HEK293 (cell line): ENCODE measurements around the gene TDRKH.

ENCODE experiments used
- CTCF ChIA-PET: fragments of 350-600 bp; formaldehyde crosslinking; extraction: SDS; loops from one replicate; lab custom pipeline; 2021; ENCODE audit warnings: antibody characterized with exemption; lab: Yijun Ruan, JAX
- POLR2A ChIA-PET: fragments of 300-600 bp; formaldehyde crosslinking; extraction: SDS; loops from one replicate; lab custom pipeline; 2020; ENCODE audit warnings: antibody characterized with exemption, inconsistent platforms; lab: Yijun Ruan, JAX
- H3K27ac ChIP-seq: fragments of 200-500 bp; sonication (Bioruptor generic); 2 replicates; pipeline ENCODE4 v1.5.1; 2014; ENCODE audit warnings: low read depth, low read length, control low read depth, inconsistent platforms; ENCODE audit errors: extremely low read depth
- H3K36me3 ChIP-seq, 2 experiments: fragments of 200-500 bp in 1 of 2; sonication (Bioruptor generic) in 1 of 2; 1 replicate in 1 of 2; 2 replicates in 1 of 2; pipeline ENCODE4 v1.5.1; 2014 to 2017; ENCODE audit warnings: inconsistent platforms in 2 of 2, low read length in 2 of 2; ENCODE audit not compliant: control insufficient read depth in 2 of 2, insufficient read depth in 1 of 2
- H3K4me1 ChIP-seq: fragments of 200-500 bp; sonication (Bioruptor generic); 2 replicates; pipeline ENCODE4 v1.5.1; 2014; ENCODE audit warnings: mild to moderate bottlenecking, low read length, inconsistent platforms; ENCODE audit not compliant: control insufficient read depth, insufficient read depth
- H3K4me3 ChIP-seq: 2 replicates; pipeline ENCODE4 v1.5.1; 2011; ENCODE audit warnings: low read depth, mild to moderate bottlenecking, control low read depth, low read length, moderate library complexity
- H3K9me3 ChIP-seq: fragments of 200-500 bp; sonication (Bioruptor generic); 2 replicates; pipeline ENCODE4 v1.5.1; 2014; ENCODE audit warnings: low read depth, low read length, inconsistent platforms; ENCODE audit not compliant: control insufficient read depth, insufficient read depth
- GLIS2 ChIP-seq: fragments of 450-650 bp; formaldehyde crosslinking; IDR thresholded peaks from 2 replicates; pipeline ENCODE4 v1.5.1; 2016; ENCODE audit warnings: missing biosample characterization, missing genetic modification characterization
- KLF7 ChIP-seq: fragments of 450-650 bp; formaldehyde crosslinking; IDR thresholded peaks from 2 replicates; pipeline ENCODE4 v1.5.1; 2016; ENCODE audit warnings: missing biosample characterization, missing genetic modification characterization, borderline replicate concordance
- KLF8 ChIP-seq: fragments of 450-650 bp; formaldehyde crosslinking; IDR thresholded peaks from 2 replicates; pipeline ENCODE4 v1.5.1; 2016; ENCODE audit warnings: missing biosample characterization, missing genetic modification characterization
- MZF1 ChIP-seq: fragments of 450-650 bp; formaldehyde crosslinking; IDR thresholded peaks from 2 replicates; pipeline ENCODE4 v1.5.1; 2017; ENCODE audit warnings: missing biosample characterization, missing genetic modification characterization, borderline replicate concordance
- SP7 ChIP-seq: fragments of 450-650 bp; formaldehyde crosslinking; IDR thresholded peaks from 2 replicates; pipeline ENCODE4 v1.5.1; 2016; ENCODE audit warnings: missing biosample characterization, missing genetic modification characterization
- WT1 ChIP-seq: fragments of 450-650 bp; formaldehyde crosslinking; IDR thresholded peaks from 2 replicates; pipeline ENCODE4 v1.5.1; 2016; ENCODE audit warnings: missing biosample characterization, missing genetic modification characterization
- YY2 ChIP-seq: fragments of 450-650 bp; formaldehyde crosslinking; IDR thresholded peaks from 2 replicates; pipeline ENCODE4 v1.5.1; 2016; ENCODE audit warnings: missing biosample characterization, missing genetic modification characterization
- ZBTB10 ChIP-seq: fragments of 450-650 bp; formaldehyde crosslinking; IDR thresholded peaks from 2 replicates; pipeline ENCODE4 v1.5.1; 2016; ENCODE audit warnings: missing biosample characterization, missing genetic modification characterization
- ZBTB7A ChIP-seq: fragments of 450-650 bp; formaldehyde crosslinking; IDR thresholded peaks from 2 replicates; pipeline ENCODE4 v1.5.1; 2016; ENCODE audit warnings: low read depth, missing biosample characterization, missing genetic modification characterization
- ZIC2 ChIP-seq: fragments of 450-650 bp; formaldehyde crosslinking; IDR thresholded peaks from 2 replicates; pipeline ENCODE4 v1.5.1; 2016; ENCODE audit warnings: missing biosample characterization, missing genetic modification characterization
- ZNF10 ChIP-seq: fragments of 450-650 bp; formaldehyde crosslinking; IDR thresholded peaks from 2 replicates; pipeline ENCODE4 v1.5.1; 2017; ENCODE audit warnings: missing biosample characterization, missing genetic modification characterization
- ZNF146 ChIP-seq: fragments of 450-650 bp; formaldehyde crosslinking; IDR thresholded peaks from 2 replicates; pipeline ENCODE4 v1.5.1; 2016; ENCODE audit warnings: missing biosample characterization, missing genetic modification characterization
- ZNF155 ChIP-seq: fragments of 450-650 bp; formaldehyde crosslinking; IDR thresholded peaks from 2 replicates; pipeline ENCODE4 v1.5.1; 2016; ENCODE audit warnings: missing biosample characterization, missing genetic modification characterization
- ZNF174 ChIP-seq: fragments of 450-650 bp; formaldehyde crosslinking; IDR thresholded peaks from 2 replicates; pipeline ENCODE4 v1.5.0; 2017; ENCODE audit warnings: missing biosample characterization, mild to moderate bottlenecking, missing genetic modification characterization
- ZNF2 ChIP-seq: fragments of 450-650 bp; formaldehyde crosslinking; IDR thresholded peaks from 2 replicates; pipeline ENCODE4 v1.5.1; 2016; ENCODE audit warnings: missing biosample characterization, missing genetic modification characterization
- ZNF311 ChIP-seq: fragments of 450-650 bp; formaldehyde crosslinking; IDR thresholded peaks from 2 replicates; pipeline ENCODE4 v1.5.1; 2017; ENCODE audit warnings: missing biosample characterization, missing genetic modification characterization, borderline replicate concordance
- ZNF341 ChIP-seq: fragments of 450-650 bp; formaldehyde crosslinking; IDR thresholded peaks from 2 replicates; pipeline ENCODE4; 2016; ENCODE audit warnings: low read depth, missing biosample characterization, missing genetic modification characterization
- ZNF354C ChIP-seq: fragments of 450-650 bp; formaldehyde crosslinking; IDR thresholded peaks from 2 replicates; pipeline ENCODE4 v1.5.1; 2016; ENCODE audit warnings: missing biosample characterization, missing genetic modification characterization, low read depth, borderline replicate concordance
- ZNF362 ChIP-seq: fragments of 450-650 bp; formaldehyde crosslinking; IDR thresholded peaks from 2 replicates; pipeline ENCODE4 v1.5.1; 2016; ENCODE audit warnings: missing biosample characterization, missing genetic modification characterization
- ZNF394 ChIP-seq: fragments of 450-650 bp; formaldehyde crosslinking; IDR thresholded peaks from 2 replicates; pipeline ENCODE4 v1.5.1; 2016; ENCODE audit warnings: missing biosample characterization, missing genetic modification characterization, mild to moderate bottlenecking, moderate library complexity, borderline replicate concordance
- ZNF488 ChIP-seq: fragments of 450-650 bp; formaldehyde crosslinking; IDR thresholded peaks from 2 replicates; pipeline ENCODE4 v1.5.1; 2016; ENCODE audit warnings: missing biosample characterization, missing genetic modification characterization
- ZNF544 ChIP-seq: fragments of 450-650 bp; formaldehyde crosslinking; IDR thresholded peaks from 2 replicates; pipeline ENCODE4 v1.5.0; 2017; ENCODE audit warnings: missing biosample characterization, missing genetic modification characterization
- ZNF610 ChIP-seq: fragments of 450-650 bp; formaldehyde crosslinking; IDR thresholded peaks from 2 replicates; pipeline ENCODE4 v1.5.1; 2016; ENCODE audit warnings: missing biosample characterization, missing genetic modification characterization, borderline replicate concordance
- ZSCAN5A ChIP-seq: fragments of 450-650 bp; formaldehyde crosslinking; IDR thresholded peaks from 2 replicates; pipeline ENCODE4 v1.5.1; 2016; ENCODE audit warnings: missing biosample characterization, missing genetic modification characterization
- TF ChIP-seq, protein P1 (sequence below): fragments of 450-650 bp; formaldehyde crosslinking; optimal IDR thresholded peaks from 2 replicates; pipeline ENCODE3; 2016; ENCODE audit warnings: missing biosample characterization, mild to moderate bottlenecking, missing genetic modification characterization
- TF ChIP-seq, protein P2 (sequence below): fragments of 450-650 bp; formaldehyde crosslinking; IDR thresholded peaks from 2 replicates; pipeline ENCODE4 v1.5.1; 2016; ENCODE audit warnings: missing biosample characterization, missing genetic modification characterization

TDRKH gene

DNA sequence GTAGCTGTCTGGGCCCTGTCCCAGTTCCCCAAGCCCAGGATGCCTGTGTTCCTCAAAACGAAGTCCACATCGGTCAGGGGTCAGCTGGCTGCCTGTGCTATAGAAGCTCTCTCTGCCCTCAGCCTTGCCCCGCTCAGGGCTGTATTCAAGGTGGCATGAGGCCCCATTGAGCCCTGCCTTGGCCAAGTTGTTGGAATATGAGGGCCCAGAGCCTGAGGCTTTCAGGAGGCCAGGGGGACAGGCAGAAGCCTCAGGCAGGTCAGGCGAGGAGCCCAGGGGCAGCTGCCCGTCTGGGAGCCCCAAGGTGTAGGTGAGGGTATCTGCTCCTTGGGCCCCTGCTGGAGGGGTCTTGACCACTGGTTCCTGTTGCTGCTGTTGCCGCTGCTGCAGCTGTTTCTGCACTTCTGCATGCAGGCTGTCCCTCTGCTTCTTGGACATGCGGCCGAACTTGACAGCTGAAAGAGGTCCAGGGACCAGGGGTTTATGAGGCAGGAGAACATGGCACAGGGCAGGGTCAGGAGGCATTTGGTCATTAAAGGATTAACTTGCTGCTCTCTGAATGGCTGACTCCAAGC, 24.8 kb upstream of the TDRKH start:
- Histone ChIP-seq H3K4me1 (no peaks in the 10 kb centered on the region), H3K9me3 (no peaks in the 10 kb centered on the region), H3K4me3 (no peak overlapping the region), H3K36me3 (no peaks in the 10 kb centered on the region), H3K27ac (no peak overlapping the region)
- CTCF ChIA-PET: interaction anchor here (0.5 to 0.8 kb wide), 2 partner anchors 13 to 1195 kb away, joined by 3 read pairs; no protein-coding TSS in a partner anchor
- no peak for TF ChIP-seq ZNF174
- TF ChIP-seq ZNF394 (tag by site-specific recombination): no peak
- TF ChIP-seq ZNF341 (tag by site-specific recombination): no peak
- no peak for TF ChIP-seq ZSCAN5A (tag by site-specific recombination)
- TF ChIP-seq ZIC2 (tag by site-specific recombination): no peak
- TF ChIP-seq ZBTB10 (tag by site-specific recombination): no peak
- TF ChIP-seq ZBTB7A (tag by site-specific recombination): no peak
- TF ChIP-seq GLIS2 (tag by site-specific recombination): no peak
- POLR2A ChIA-PET: no interaction called here

- POLR2A ChIA-PET: no interaction called here
- Histone ChIP-seq H3K36me3 (no peaks in the 10 kb centered on the region), H3K4me1 (no peaks in the 10 kb centered on the region), H3K9me3 (no peaks in the 10 kb centered on the region), H3K4me3 (no peak overlapping the region), H3K27ac (no peak overlapping the region)
- no peak for TF ChIP-seq YY2
- no peak for TF ChIP-seq KLF7 (tag by site-specific recombination)
- TF ChIP-seq ZNF311: no peak
- TF ChIP-seq ZNF10 (tag by site-specific recombination): no peak
- no peak for TF ChIP-seq WT1 (tag by site-specific recombination)
- no peak for TF ChIP-seq ZNF610 (tag by site-specific recombination)
- TF ChIP-seq, protein P1, sequence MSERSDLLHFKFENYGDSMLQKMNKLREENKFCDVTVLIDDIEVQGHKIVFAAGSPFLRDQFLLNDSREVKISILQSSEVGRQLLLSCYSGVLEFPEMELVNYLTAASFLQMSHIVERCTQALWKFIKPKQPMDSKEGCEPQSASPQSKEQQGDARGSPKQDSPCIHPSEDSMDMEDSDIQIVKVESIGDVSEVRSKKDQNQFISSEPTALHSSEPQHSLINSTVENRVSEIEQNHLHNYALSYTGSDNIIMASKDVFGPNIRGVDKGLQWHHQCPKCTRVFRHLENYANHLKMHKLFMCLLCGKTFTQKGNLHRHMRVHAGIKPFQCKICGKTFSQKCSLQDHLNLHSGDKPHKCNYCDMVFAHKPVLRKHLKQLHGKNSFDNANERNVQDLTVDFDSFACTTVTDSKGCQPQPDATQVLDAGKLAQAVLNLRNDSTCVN (tag by site-specific recombination): no peak
- no peak for TF ChIP-seq ZNF488 (tag by site-specific recombination)
- no peak for TF ChIP-seq ZNF146 (tag by site-specific recombination)
- no peak for TF ChIP-seq MZF1 (tag by site-specific recombination)
- no peak for TF ChIP-seq ZNF155 (tag by site-specific recombination)
- no peak for TF ChIP-seq GLIS2 (tag by site-specific recombination)
- TF ChIP-seq ZNF544: no peak
- TF ChIP-seq, protein P2, sequence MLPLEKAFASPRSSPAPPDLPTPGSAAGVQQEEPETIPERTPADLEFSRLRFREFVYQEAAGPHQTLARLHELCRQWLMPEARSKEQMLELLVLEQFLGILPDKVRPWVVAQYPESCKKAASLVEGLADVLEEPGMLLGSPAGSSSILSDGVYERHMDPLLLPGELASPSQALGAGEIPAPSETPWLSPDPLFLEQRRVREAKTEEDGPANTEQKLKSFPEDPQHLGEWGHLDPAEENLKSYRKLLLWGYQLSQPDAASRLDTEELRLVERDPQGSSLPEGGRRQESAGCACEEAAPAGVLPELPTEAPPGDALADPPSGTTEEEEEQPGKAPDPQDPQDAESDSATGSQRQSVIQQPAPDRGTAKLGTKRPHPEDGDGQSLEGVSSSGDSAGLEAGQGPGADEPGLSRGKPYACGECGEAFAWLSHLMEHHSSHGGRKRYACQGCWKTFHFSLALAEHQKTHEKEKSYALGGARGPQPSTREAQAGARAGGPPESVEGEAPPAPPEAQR (tag by site-specific recombination): no peak
- TF ChIP-seq ZNF362: no peak
- TF ChIP-seq ZNF354C (tag by site-specific recombination): no peak
- no peak for TF ChIP-seq KLF8 (tag by site-specific recombination)
- no peak for TF ChIP-seq ZNF2 (tag by site-specific recombination)
- TF ChIP-seq SP7: no peak
- CTCF ChIA-PET: interaction anchor here (0.6 kb wide), 1 partner anchor 80 kb away, joined by 6 read pairs; no protein-coding TSS in a partner anchor
Observed at GRCh38 chr1:151814426-151814825, 24.1 kb upstream of the TDRKH start.
